ENCODE data around the gene HK2.

HK2 gene

DNA sequence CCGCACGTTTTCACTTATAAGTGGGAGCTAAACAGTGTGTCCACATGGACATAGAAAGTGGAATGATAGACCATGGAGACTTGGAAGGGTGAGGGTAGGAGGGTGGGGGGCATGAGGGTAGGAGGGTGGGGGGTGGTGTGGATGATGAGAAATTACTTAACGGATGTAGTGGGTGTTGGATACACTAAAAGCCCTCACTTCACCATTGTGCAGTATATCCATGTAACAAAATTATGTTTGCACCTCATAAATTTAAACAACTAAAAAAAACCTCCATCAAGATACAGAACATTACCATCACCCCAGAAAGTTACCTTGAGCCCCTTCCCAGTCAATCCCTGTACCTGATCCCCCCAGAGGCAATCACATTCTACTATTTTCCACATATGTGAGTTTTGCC is 26.2 kb downstream of the HK2 start:
- no peak for DNase-seq

GRCh38 chr2:74860521-74860920 is 26.6 kb downstream of the HK2 start:
- DNase-seq = no peak

DNA sequence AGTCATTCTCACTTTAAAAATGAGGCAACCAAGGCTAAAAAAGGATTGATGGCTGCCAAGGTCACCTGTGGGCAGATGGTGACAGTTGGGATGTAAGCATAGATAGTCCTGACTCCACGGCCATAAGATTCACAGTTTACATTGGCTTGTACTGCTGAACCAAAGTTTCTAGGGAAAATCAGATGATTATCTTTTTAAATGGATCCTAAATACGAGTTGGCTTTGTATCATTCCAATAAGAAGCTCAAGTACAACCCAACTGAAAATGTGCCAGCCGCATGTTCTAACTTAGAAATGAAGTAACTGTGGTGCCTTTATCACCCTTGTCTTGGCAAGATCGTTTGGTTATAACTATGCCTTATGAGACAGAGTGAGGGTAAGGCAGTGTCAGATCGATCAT is 27.6 kb downstream of the HK2 start:
- peak in 1 of 2 experiments; percentile 11 for DNase-seq

DNA sequence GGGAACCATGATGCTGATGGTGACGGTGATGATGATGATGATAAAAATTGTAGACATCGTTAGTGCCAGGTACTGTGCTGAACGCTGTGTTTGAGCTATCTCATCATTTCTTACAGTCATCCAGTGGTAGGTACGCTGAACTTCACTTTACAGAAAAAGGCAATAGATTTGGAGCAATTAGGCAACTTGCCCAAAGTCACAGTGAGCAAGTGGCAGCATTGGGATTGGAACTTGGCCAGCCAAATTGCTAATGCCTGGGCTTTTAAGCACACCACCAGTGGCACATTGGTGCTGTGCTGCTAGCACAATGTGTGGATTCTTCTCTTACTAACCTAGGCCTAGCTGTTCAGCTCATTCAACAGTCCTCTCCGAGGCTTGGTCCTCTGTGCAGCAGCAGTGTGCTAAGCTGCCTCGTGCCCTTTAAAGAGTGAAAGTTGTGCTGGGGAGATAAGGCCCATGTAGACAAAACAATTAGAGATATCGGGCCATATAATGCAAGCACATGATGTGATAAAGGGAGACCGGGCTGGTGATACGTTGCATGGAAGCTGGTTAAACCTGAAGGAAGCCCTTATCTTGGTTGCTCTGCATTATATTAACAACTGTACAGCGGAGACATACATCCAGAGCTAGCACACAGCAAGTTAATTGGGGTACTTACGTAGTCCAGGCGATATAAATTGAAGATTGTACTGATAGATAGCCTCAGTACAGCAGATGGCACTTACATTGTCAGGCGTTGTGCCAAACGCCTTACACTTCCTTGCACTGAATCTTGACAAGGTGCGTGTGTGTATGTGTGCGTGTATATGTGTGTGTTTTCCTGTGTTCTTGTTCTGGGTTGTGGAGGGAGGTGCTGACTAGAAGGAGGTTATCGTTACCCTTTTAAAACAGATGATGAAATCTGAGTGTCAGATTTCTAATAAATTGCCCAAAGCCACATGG is 28.4 kb downstream of the HK2 start:
- peak; percentile 46 to 63 for DNase-seq

DNA sequence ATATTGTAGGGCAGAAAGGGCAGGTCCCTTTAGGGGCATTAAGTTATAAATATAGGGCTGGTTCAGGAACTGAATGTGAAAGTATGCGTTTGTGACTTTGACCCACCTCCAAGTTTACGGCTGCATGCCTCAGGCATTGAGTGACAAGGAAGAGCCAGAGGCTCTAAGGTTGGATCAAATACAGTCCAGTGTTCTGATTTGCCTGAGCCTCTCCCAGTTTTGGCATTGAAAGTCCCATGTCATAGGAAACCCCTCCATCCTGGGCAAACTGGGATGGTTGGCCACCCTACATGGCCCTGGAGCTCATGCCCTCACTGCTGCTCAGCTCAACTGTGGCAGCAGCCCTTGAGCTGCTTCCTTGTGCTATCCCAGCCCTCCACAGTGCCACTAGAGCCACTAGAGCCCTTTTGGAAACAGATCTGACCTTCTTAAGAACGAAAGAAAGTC is 29.9 kb downstream of the HK2 start:
- no peak for DNase-seq

DNA sequence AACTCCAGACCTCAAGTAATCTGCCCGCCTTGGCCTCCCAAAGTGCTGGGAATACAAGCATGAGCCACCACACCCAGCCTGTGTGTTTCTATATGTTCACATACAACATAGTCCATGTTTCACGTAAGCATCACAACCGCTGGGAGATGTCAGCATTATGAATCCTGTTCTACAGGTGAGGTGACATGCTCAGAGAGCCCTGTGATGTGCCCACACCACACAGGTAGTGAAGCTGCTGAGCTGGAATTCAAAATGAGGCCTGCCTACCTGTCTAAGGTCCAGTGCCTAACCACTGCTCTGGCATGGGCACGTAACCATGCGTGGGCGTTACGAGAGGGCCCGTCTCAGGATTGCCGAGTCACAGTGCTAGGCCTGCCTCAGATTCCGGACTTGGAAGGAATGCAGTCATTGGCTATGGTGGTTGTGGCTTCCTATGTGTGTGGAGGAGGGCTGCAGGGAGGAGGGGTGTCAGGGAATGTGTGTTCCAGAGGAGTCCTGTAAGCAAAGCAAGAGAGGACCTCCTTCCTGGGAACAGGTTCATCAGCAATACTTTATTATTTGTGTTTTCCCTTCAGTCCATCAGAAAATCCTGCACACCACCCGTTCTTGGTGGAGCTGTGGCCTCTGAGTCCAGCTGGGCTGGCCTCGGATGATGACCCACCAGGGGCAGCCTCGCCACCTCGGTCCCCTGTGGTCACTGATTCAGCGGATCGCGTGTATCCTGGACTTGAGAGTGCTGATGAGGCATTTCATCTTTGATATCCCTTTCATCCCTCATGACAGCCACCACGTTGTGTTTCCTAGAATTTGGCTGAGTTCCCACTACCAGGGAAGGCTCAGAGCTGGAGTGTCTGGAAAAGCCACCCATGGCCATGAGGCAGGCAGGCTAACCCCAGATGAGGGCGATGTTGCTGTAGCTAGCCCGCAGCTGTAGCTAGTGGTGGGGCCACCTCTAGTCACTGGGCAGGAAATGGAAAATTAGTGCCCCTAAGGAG is 31.1 kb downstream of the HK2 start:
- peak in 1 of 2 experiments; percentile 6 for DNase-seq

- DNase-seq = no peak
Observed at GRCh38 chr2:74865770-74866674, 32.1 kb downstream of the HK2 start.

- DNase-seq = no peak
Observed at GRCh38 chr2:74867841-74868658, 34.1 kb downstream of the HK2 start.

- DNase-seq = no peak
Observed at GRCh38 chr2:74869517-74869916, 35.6 kb downstream of the HK2 start.

GRCh38 chr2:74870951-74871350 is 37.0 kb downstream of the HK2 start:
- DNase-seq = no peak

GRCh38 chr2:74871414-74871813 is 37.5 kb downstream of the HK2 start:
- DNase-seq = no peak

DNA sequence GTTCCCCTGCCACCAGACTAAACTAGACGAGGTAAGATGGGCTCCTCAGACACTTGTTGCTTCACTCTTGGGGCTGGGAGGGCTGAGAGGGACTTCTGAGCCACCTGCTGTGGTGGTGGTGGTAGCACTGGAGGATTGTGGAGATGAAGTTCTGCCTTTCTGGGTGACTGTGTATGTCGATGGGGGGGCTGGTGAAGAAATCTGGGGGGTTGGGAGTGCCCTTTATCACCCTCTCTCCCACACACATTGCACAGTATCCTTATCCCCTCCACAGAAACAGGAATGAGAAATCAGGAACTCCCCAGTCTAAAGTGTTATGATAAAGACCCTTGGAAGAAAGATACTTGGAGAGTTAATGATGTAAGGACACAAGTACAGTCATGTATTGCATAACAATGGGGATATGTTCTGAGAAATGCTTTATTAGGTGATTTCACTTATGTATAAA is 38.5 kb downstream of the HK2 start:
- no peak for DNase-seq

- DNase-seq = no peak
Observed at GRCh38 chr2:74873012-74873665, 39.2 kb downstream of the HK2 start.

GRCh38 chr2:74873678-74874640 is 40.0 kb downstream of the HK2 start:
- no peak for DNase-seq

DNA sequence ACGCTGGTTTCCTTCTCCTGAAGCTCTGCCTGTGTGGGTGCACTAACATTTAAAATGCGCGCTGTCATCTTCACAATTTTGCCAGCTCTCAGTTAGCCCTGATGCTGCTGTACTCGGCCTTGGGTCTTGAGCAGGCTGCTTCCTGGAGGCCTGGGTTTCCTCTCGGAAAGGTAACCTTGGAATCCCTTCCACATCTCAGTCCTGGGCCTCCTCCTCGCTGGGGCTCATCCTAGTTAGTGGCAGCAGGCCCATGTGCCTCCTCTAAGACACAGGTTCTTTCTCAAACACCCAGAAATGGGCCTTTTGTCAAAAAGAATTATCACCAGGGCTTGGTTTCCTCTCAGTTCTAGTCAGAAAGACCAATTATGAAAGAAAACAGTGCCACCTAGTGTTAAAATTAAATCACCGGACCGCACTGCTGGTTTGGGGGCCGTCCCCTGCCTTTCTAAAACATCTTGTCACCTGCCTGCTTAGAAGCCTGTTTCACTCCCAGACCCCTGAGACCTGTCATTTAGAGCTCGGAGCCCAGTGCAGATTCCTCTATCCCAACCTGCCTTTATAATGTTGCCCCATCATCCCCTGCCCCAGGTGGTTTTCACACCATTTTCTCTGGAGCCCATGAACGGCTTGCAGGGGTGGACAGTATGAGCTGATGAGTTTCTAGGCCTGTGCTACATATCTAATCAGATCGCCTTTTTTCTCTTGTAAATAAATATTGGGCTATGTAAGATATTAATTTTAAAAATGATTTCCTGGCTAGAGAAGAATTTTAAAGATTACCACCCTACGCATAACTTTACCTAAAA is 42.4 kb downstream of the HK2 start:
- DNase-seq = peak; percentile 37 to 69

- DNase-seq = no peak
Observed at GRCh38 chr2:74877376-74877775, 43.4 kb downstream of the HK2 start.

GRCh38 chr2:74877781-74878433 is 44.0 kb downstream of the HK2 start:
- no peak for DNase-seq

DNA sequence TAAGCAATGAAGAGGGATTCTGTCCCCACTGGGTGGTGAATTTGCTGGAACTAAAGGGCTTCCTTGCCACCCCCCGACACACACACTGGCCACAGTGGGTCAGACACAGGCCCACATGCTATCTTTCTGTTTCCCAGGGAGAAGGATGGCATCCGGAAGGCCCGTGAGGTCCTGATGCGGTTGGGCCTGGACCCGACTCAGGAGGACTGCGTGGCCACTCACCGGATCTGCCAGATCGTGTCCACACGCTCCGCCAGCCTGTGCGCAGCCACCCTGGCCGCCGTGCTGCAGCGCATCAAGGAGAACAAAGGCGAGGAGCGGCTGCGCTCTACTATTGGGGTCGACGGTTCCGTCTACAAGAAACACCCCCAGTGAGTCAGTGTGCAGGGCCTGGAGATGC is 44.6 kb downstream of the HK2 start:
- DNase-seq = no peak

Measured in NCI-H446 (cell line).